ENCODE measurements around the gene GAPDH.
A peak's percentile ranks its signal among the peaks of the same experiment; 100 is the strongest.

The GAPDH gene

DNA sequence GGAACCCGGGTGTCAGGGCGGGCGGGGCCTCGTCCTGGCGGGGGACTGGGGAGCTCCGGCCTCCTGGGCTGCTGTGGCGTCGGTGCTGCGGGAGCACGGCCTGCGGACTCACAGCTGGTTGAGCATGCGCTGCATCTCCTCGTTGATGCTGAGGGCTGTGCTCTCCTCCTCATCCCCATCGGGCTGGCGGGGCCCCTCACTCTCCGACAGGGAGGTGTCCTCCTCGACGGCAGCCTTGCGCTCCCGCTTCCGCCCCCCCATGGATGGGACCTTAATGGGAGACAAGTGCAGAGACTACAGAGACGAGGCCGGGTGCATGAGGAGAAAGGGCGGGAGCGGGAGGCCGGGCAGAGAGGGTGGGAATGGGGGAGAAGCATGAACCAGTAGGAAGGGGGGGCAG is 14.2 kb downstream of the GAPDH start:
- peaks cover 51 to 78% (median 64%) of the 10 kb centered on the region in 11 experiments for H3K36me3 ChIP-seq
- H3K27ac ChIP-seq, result peak overlapping the region in 10 of 11 experiments; percentile 51 to 86 (median 80); a peak in 19 of 22 replicates
- peaks cover 61 to 81% (median 66%) of the 10 kb centered on the region in 10 experiments for H3K4me1 ChIP-seq
- peak overlapping the region; percentile 72 to 100 (median 99) for H3K4me2 ChIP-seq
- H3K9ac ChIP-seq, result peak overlapping the region; percentile 58 to 87 (median 76); a peak in 20 of 22 replicates
- peaks cover 8 to 42% (median 22%) of the 10 kb centered on the region in 11 experiments; a peak in 19 of 22 replicates for H4K20me1 ChIP-seq
- H3K9me3 ChIP-seq (replicated peaks in 1 of 11), result no peaks in the 10 kb centered on the region
- TF ChIP-seq Cebpa-rat (IDR thresholded peaks at IDR 0.05), result no peak
- H3K4me3 ChIP-seq, result peak overlapping the region in 8 of 10 experiments; percentile 14 to 99 (median 44); a peak in 11 of 20 replicates
- no peaks in the 10 kb centered on the region for H3K27me3 ChIP-seq

DNA sequence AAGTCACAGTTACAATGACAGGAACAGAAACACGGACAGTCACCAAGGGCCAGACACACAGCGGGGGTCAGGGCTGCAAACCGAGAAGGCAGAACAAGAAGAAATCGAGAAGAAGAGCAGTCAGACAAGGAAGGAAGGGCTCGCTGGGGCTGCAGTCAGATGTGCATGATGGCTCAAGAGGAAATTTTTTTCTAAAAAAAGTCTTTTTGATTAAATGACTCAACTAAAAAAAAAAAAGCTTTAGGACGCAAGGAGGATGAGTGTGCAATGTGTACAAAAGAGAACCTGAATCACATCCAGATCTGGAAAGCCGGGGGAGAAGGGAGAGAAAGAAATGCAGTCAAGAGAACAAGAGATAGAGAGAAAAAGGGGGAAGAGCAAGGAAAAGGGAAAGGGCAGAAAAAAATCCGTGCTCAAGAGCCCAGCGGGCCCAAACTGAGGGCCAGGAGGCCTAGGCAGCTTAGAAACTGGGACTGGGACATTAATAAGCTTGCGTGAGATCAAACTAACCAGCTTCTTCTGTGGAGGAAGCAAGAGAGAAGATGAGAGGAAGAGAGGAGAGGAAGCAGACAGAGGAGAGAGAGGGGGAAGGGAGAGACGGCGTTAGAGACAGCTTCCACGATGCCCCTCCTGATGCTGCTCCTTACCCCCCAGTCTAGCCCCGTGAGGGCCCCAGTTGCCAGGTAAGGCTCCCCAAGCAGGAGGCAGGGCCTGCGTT is 14.8 kb downstream of the GAPDH start:
- peak overlapping the region; percentile 64 to 87 (median 76) for H3K9ac ChIP-seq
- peak overlapping the region; percentile 72 to 100 (median 99) for H3K4me2 ChIP-seq
- H3K36me3 ChIP-seq, result peaks cover 49 to 72% (median 62%) of the 10 kb centered on the region in 11 experiments

DNA sequence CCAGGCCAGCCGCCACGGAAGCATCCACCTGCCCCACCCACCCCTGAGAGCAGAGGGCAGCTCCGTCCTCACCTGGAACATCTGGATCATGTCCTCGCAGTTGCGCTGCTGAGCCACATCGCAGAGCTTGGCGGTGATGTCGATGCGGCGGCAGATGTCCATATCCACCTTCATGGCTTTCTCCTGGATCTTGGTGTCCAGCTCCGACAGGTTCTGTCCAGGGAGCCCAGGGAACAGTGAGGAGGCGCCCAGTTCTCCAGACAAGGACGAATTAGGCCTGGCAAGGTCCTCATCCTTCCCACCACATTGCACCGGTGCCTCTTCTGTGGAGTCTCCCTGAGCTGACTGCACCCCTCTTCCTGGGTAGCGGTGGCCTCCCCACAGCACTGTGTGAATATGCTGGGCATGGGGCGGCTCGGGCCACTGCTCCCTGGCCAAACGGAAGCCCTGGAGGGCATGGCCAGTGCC is 15.4 kb downstream of the GAPDH start:
- Histone ChIP-seq H3K4me2 (peak overlapping the region; percentile 72 to 100 (median 99)), H3K4me1 (peaks cover 73 to 86% (median 77%) of the 10 kb centered on the region in 10 experiments), H3K9ac (peak overlapping the region; percentile 64 to 87 (median 76)), H3K36me3 (peaks cover 43 to 66% (median 56%) of the 10 kb centered on the region in 11 experiments), H4K20me1 (peaks cover 16 to 54% (median 33%) of the 10 kb centered on the region in 11 experiments; a peak in 20 of 22 replicates), H3K4me3 (peak overlapping the region in 9 of 10 experiments; percentile 3 to 99 (median 42); a peak in 14 of 20 replicates), H3K27ac (peak overlapping the region; percentile 30 to 86 (median 80); a peak in 21 of 22 replicates), H3K27me3 (no peaks in the 10 kb centered on the region), H3K9me3 (replicated peaks in 1 of 11) (no peaks in the 10 kb centered on the region)
- TF ChIP-seq Cebpa-rat (IDR thresholded peaks at IDR 0.05), result no peak

More for the DNA sequence above, 14.8 kb downstream of the GAPDH start:
- H3K9me3 ChIP-seq (replicated peaks in 1 of 11), result no peaks in the 10 kb centered on the region
- H3K4me1 ChIP-seq, result peaks cover 67 to 86% (median 71%) of the 10 kb centered on the region in 10 experiments
- H4K20me1 ChIP-seq, result peaks cover 10 to 48% (median 27%) of the 10 kb centered on the region in 11 experiments; a peak in 19 of 22 replicates
- H3K27me3 ChIP-seq, result no peaks in the 10 kb centered on the region
- H3K27ac ChIP-seq, result peak overlapping the region; percentile 30 to 86 (median 80); a peak in 21 of 22 replicates
- peak overlapping the region in 9 of 10 experiments; percentile 3 to 99 (median 42); a peak in 14 of 20 replicates for H3K4me3 ChIP-seq
- no peak for TF ChIP-seq Cebpa-rat (IDR thresholded peaks at IDR 0.05)

DNA sequence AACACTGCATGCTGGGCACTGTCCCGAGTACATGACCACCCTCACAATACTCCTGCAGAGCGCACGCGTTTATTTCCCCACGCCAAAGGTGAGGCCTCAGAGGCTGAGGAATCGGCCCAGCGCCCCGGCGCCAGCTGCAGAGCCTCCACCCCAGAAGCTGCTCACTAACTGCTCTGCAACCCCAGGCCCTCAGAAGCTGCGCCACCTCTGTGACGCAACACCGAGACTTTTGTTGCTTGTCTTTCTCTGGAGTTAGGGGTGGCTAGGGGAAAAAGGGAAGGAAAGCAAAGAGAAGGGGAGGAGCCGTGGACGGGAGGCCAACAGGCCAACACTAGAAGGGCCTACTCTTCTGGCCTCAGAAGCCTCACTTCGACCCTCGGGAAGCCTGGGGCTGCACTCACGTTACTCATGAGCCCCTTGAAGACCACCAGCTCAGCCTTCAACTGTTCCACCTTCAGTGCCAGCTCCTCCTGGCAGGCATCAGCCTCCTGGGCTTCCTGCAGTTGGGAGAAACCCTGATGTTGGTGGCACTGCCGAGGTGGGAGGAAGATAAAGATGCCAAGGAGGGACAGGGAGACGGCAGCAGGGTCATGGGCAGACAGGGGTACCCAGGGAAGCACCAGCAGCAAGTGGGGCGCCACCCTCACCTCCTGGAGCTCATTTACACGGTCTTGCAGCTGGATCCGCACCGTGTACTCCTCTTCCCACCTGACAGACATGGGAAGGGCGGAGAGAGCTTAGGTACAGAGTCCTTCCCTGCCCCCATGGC is 16.2 kb downstream of the GAPDH start:
- H3K4me3 ChIP-seq, result peak overlapping the region in 7 of 10 experiments; percentile 4 to 99 (median 47); a peak in 10 of 20 replicates
- H4K20me1 ChIP-seq, result peaks cover 22 to 62% (median 40%) of the 10 kb centered on the region in 11 experiments; a peak in 20 of 22 replicates
- no peaks in the 10 kb centered on the region for H3K9me3 ChIP-seq (replicated peaks in 1 of 11)
- peak overlapping the region; percentile 64 to 87 (median 75); a peak in 21 of 22 replicates for H3K9ac ChIP-seq
- peak in 9 of 11 experiments; percentile 56 to 86 (median 71); a peak in 13 of 22 replicates for TF ChIP-seq Cebpa-rat (IDR thresholded peaks at IDR 0.05)
- H3K4me1 ChIP-seq, result peaks cover 77 to 90% (median 80%) of the 10 kb centered on the region in 10 experiments
- peak overlapping the region; percentile 72 to 100 (median 99) for H3K4me2 ChIP-seq
- peaks cover 36 to 59% (median 48%) of the 10 kb centered on the region in 11 experiments for H3K36me3 ChIP-seq
- no peaks in the 10 kb centered on the region for H3K27me3 ChIP-seq
- H3K27ac ChIP-seq, result peak overlapping the region; percentile 51 to 86 (median 80)

DNA sequence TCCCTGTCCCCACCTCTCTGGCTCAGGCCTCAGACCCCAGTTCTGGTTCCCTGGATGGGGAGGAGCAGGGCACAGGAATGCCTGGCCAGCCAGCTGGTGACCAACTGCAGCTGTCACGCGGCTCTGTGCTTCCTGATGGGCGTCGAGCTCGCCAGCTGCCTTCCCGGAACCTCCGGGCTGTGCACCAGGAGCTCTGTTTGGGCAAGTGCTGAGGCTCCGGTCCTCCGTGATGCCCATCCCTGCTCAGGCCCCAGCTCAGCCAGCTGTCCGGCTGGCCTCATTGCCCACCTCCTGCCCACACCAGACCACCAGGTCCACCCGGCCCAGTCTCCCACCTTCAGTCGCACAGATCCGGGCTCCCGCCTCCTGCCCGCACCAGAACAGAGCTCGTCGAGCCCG is 16.7 kb downstream of the GAPDH start:
- Histone ChIP-seq H3K4me1 (peaks cover 77 to 90% (median 80%) of the 10 kb centered on the region in 10 experiments), H3K36me3 (peaks cover 30 to 54% (median 42%) of the 10 kb centered on the region in 11 experiments), H3K4me3 (peak overlapping the region in 6 of 10 experiments; percentile 6 to 99 (median 50); a peak in 8 of 20 replicates), H3K9ac (peak overlapping the region; percentile 64 to 87 (median 75); a peak in 21 of 22 replicates), H3K9me3 (replicated peaks in 1 of 11) (no peaks in the 10 kb centered on the region), H3K4me2 (peak overlapping the region; percentile 93 to 100 (median 99)), H3K27ac (peak overlapping the region; percentile 51 to 86 (median 80)), H3K27me3 (no peaks in the 10 kb centered on the region), H4K20me1 (peaks cover 23 to 64% (median 40%) of the 10 kb centered on the region in 11 experiments; a peak in 20 of 22 replicates)
- no peak for TF ChIP-seq Cebpa-rat (IDR thresholded peaks at IDR 0.05)

DNA sequence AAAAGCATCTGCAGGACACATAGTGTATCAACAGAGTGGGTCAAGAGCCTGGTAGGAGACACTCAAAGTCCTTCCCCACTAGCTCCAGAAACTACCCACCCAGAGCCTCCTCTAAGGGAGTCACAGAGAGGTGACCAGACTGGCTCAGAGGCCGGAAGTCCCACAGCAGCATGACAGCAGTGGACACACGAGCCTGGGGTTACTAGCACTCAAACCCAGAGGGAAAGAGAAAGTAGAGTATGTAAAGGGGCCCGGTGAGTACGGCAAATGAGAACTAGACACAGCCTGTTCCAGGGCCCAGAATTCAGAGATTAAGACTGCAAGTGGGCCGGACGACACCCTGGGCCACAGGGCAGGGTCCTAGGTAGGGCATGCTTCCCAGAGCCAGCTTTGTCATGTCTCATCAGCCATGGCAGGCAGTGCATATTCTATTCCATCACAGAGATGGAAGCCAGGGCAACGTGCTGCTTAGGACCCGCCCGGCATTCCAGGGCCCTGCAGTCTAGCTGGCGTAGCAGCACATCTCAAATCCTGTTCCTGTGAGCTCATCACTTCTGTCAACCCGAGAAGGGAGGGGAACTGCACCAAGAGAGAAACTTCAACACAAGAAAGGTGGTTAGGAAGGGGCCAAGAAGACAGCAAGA is 17.3 kb downstream of the GAPDH start:
- Histone ChIP-seq H3K27me3 (no peaks in the 10 kb centered on the region), H3K27ac (peak overlapping the region; percentile 51 to 86 (median 80)), H3K4me3 (peak overlapping the region in 9 of 10 experiments; percentile 29 to 99 (median 79); a peak in 12 of 20 replicates), H3K4me2 (peak overlapping the region; percentile 93 to 100 (median 99)), H3K9me3 (replicated peaks in 1 of 11) (no peaks in the 10 kb centered on the region), H3K36me3 (peaks cover 29 to 54% (median 42%) of the 10 kb centered on the region in 11 experiments), H3K4me1 (peaks cover 83 to 91% (median 86%) of the 10 kb centered on the region in 10 experiments), H4K20me1 (peaks cover 25 to 70% (median 43%) of the 10 kb centered on the region in 11 experiments; a peak in 20 of 22 replicates), H3K9ac (peak overlapping the region; percentile 64 to 87 (median 75))
- no peak for TF ChIP-seq Cebpa-rat (IDR thresholded peaks at IDR 0.05)

DNA sequence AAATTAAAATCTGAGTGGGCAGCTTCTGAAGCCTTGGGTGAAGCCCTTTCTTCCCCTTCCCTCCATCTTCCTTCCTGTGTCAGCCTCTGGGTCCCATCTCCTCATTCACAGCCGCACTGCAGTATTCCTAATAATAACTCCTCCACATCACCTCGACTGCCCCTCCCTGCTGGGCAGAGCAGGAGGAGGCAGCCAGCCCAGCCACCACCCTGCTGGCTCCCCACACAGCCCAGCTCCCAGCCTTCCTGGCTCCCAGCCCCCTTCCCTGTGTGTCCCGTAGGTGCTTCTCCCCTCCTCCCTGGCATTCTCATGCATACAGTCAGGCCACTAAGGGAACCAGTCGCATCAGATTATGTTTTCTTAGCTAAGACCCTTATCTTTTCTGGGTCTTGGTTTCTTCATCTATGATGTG is 17.8 kb downstream of the GAPDH start:
- no peak for TF ChIP-seq Cebpa-rat (IDR thresholded peaks at IDR 0.05)
- Histone ChIP-seq H3K27ac (peak overlapping the region; percentile 12 to 86 (median 80); a peak in 20 of 22 replicates), H3K4me1 (peaks cover 82 to 92% (median 88%) of the 10 kb centered on the region in 10 experiments), H3K9ac (peak overlapping the region; percentile 64 to 87 (median 75); a peak in 21 of 22 replicates), H3K9me3 (replicated peaks in 1 of 11) (no peaks in the 10 kb centered on the region), H3K36me3 (peaks cover 29 to 54% (median 42%) of the 10 kb centered on the region in 11 experiments), H3K4me2 (peak overlapping the region; percentile 93 to 100 (median 99)), H3K27me3 (no peaks in the 10 kb centered on the region), H3K4me3 (peak overlapping the region in 9 of 10 experiments; percentile 29 to 99 (median 79); a peak in 14 of 20 replicates), H4K20me1 (peaks cover 30 to 75% (median 48%) of the 10 kb centered on the region in 11 experiments; a peak in 20 of 22 replicates)

Measured in BLaER1 treated with 17β-estradiol and CSF1 and Interleukin-3, amounts not matched to agents 10 nM and 100 nM (cell line).